ENCODE measurements around the gene KCNT1. TPM values are rescaled to one million over a fixed set of nuclear protein-coding genes. Genes with fewer than 3 reads are reported as not detected.
"Not testable (repeated sequence)": the region's sequence is repeated elsewhere in the genome, so short reads cannot be mapped to it uniquely, and the experiment has no call there.

KCNT1 gene
- total RNA-seq, 1 experiment from 2014 or later = 0.68 TPM

- no CpG with 5 or more reads among the region's 9 CpGs for WGBS (ENCODE audit: extremely low coverage, insufficient read length, low lambda C conversion rate)
- H3K36me3 Mint-ChIP-seq (ENCODE audit: insufficient read depth in 1 of 3, low read depth in 3 of 3) = peaks cover 6 to 11% (median 7%) of the 10 kb centered on the region in 3 experiments; a peak in 6 of 7 replicates
These were observed 34.5 kb upstream of the KCNT1 start for GRCh38 chr9:135667463-135668001.

GRCh38 chr9:135669018-135669417 lies 33.0 kb upstream of the KCNT1 start:
- H3K79me2 ChIP-seq (ENCODE audit: insufficient read depth, low read length); H3K18ac ChIP-seq (ENCODE audit: insufficient read length, low read depth, low read length); H3K14ac ChIP-seq (ENCODE audit: insufficient read depth, low read length); H3K27me3 Mint-ChIP-seq (ENCODE audit: low read depth); H3K56ac ChIP-seq (ENCODE audit: insufficient read length, low read depth, low read length); H3K4me1 ChIP-seq (ENCODE audit: insufficient read depth, low read length); H3K23me2 ChIP-seq (ENCODE audit: insufficient read length, low read depth, low read length, poor library complexity, severe bottlenecking); H2AK5ac ChIP-seq (ENCODE audit: insufficient read length, low read length); H2BK20ac ChIP-seq (ENCODE audit: low read depth, low read length, poor library complexity, severe bottlenecking); H3K27ac ChIP-seq (ENCODE audit: insufficient read length, low read depth, low read length); H3K9me3 ChIP-seq (ENCODE audit: control insufficient read depth, low read depth, low read length); H2BK120ac ChIP-seq (ENCODE audit: low read depth, low read length, poor library complexity, severe bottlenecking); H3K27ac Mint-ChIP-seq; H2BK12ac ChIP-seq (ENCODE audit: insufficient read length, low read depth, low read length); H3K9ac ChIP-seq (ENCODE audit: extremely low read depth, insufficient read length, low read length); H3K4ac ChIP-seq (ENCODE audit: low read depth, low read length); H4K8ac ChIP-seq (replicated peaks; ENCODE audit: insufficient read length, low read depth, low read length); H2AFZ ChIP-seq (ENCODE audit: low read length); H3K27me3 ChIP-seq (ENCODE audit: insufficient read depth, low read length); H4K20me1 ChIP-seq (ENCODE audit: control insufficient read depth, insufficient read depth, insufficient read length); H3K23ac ChIP-seq (ENCODE audit: insufficient read length, low read depth, low read length); H4K5ac ChIP-seq (ENCODE audit: insufficient read length, low read depth, low read length); H4K91ac ChIP-seq (ENCODE audit: insufficient read length, low read depth, low read length); DNase-seq; H3K79me1 ChIP-seq (ENCODE audit: insufficient read depth, low read depth, low read length, poor library complexity, severe bottlenecking); H3K4me3 Mint-ChIP-seq; H2BK15ac ChIP-seq (ENCODE audit: low read depth, low read length); H3K4me2 ChIP-seq (ENCODE audit: insufficient read depth, insufficient read length, low read length); H2BK5ac ChIP-seq (ENCODE audit: insufficient read length, low read length); H3T11ph ChIP-seq (ENCODE audit: low read length): not testable (repeated sequence)
- Mint-ChIP-seq H3K9me3 (peaks cover 11 to 14% of the 10 kb centered on the region in 2 experiments), H3K36me3 (ENCODE audit: insufficient read depth in 1 of 3, low read depth in 3 of 3) (peaks cover 6 to 11% (median 7%) of the 10 kb centered on the region in 3 experiments; a peak in 6 of 7 replicates), H3K4me1 (peaks cover 0 to 10% of the 10 kb centered on the region in 2 experiments; a peak in 3 of 4 replicates)
- WGBS (ENCODE audit: extremely low coverage, insufficient read length, low lambda C conversion rate) = no CpG with 5 or more reads among the region's 5 CpGs

More at GRCh38 chr9:135667463-135668001, 34.5 kb upstream of the KCNT1 start:
- Histone ChIP-seq H3K79me1 (ENCODE audit: insufficient read depth, low read depth, low read length, poor library complexity, severe bottlenecking) (no peaks in the 10 kb centered on the region), H4K20me1 (ENCODE audit: control insufficient read depth, insufficient read depth, insufficient read length) (peaks cover 2% of the 10 kb centered on the region), H2BK20ac (ENCODE audit: low read depth, low read length, poor library complexity, severe bottlenecking) (no peak overlapping the region), H3K4me2 (ENCODE audit: insufficient read depth, insufficient read length, low read length) (no peak overlapping the region), H3K4me1 (ENCODE audit: insufficient read depth, low read length) (no peaks in the 10 kb centered on the region), H4K8ac (replicated peaks; ENCODE audit: insufficient read length, low read depth, low read length) (no peak overlapping the region), H2AFZ (ENCODE audit: low read length) (no peak overlapping the region), H3K18ac (ENCODE audit: insufficient read length, low read depth, low read length) (no peak overlapping the region), H3K23me2 (ENCODE audit: insufficient read length, low read depth, low read length, poor library complexity, severe bottlenecking) (no peaks in the 10 kb centered on the region), H3T11ph (ENCODE audit: low read length) (no peak overlapping the region), H3K27me3 (ENCODE audit: insufficient read depth, low read length) (no peaks in the 10 kb centered on the region), H3K4ac (ENCODE audit: low read depth, low read length) (no peak overlapping the region), H2BK15ac (ENCODE audit: low read depth, low read length) (no peak overlapping the region), H3K9ac (ENCODE audit: extremely low read depth, insufficient read length, low read length) (no peak overlapping the region), H4K91ac (ENCODE audit: insufficient read length, low read depth, low read length) (no peak overlapping the region), H4K5ac (ENCODE audit: insufficient read length, low read depth, low read length) (no peak overlapping the region), H3K56ac (ENCODE audit: insufficient read length, low read depth, low read length) (no peak overlapping the region), H2BK12ac (ENCODE audit: insufficient read length, low read depth, low read length) (no peak overlapping the region), H3K23ac (ENCODE audit: insufficient read length, low read depth, low read length) (no peak overlapping the region), H2BK120ac (ENCODE audit: low read depth, low read length, poor library complexity, severe bottlenecking) (no peak overlapping the region), H2AK5ac (ENCODE audit: insufficient read length, low read length) (no peak overlapping the region), H2BK5ac (ENCODE audit: insufficient read length, low read length) (no peak overlapping the region), H3K9me3 (ENCODE audit: control insufficient read depth, low read depth, low read length) (peaks cover 9% of the 10 kb centered on the region), H3K27ac (ENCODE audit: insufficient read length, low read depth, low read length) (no peak overlapping the region), H3K79me2 (ENCODE audit: insufficient read depth, low read length) (no peaks in the 10 kb centered on the region), H3K14ac (ENCODE audit: insufficient read depth, low read length) (no peak overlapping the region)
- no peak for TF ChIP-seq CTCF (conservative IDR thresholded peaks at IDR 0.05)
- DNase-seq = no peak
- H3K27ac Mint-ChIP-seq = no peak overlapping the region
- H3K27me3 Mint-ChIP-seq (ENCODE audit: low read depth) = peaks cover 2% of the 10 kb centered on the region; the same call in 1 of the 2 replicates
- H3K4me1 Mint-ChIP-seq = peaks cover under 1 to 10% of the 10 kb centered on the region in 2 experiments; a peak in 3 of 4 replicates
- H3K4me3 Mint-ChIP-seq = no peak overlapping the region
- peaks cover 11 to 14% of the 10 kb centered on the region in 2 experiments for H3K9me3 Mint-ChIP-seq
